NCI-H1092 treated with DMSO at 0.1 percent for 48 hours (cell line): Measurements from ENCODE around the gene PPL.
"Not testable (repeated sequence)": the region's sequence is repeated elsewhere in the genome, so short reads cannot be mapped to it uniquely, and the experiment has no call there.

Source experiments
- DNase-seq: peaks from one replicate; lab custom pipeline; 2025; lab: John Stamatoyannopoulos, UW

PPL gene

DNA sequence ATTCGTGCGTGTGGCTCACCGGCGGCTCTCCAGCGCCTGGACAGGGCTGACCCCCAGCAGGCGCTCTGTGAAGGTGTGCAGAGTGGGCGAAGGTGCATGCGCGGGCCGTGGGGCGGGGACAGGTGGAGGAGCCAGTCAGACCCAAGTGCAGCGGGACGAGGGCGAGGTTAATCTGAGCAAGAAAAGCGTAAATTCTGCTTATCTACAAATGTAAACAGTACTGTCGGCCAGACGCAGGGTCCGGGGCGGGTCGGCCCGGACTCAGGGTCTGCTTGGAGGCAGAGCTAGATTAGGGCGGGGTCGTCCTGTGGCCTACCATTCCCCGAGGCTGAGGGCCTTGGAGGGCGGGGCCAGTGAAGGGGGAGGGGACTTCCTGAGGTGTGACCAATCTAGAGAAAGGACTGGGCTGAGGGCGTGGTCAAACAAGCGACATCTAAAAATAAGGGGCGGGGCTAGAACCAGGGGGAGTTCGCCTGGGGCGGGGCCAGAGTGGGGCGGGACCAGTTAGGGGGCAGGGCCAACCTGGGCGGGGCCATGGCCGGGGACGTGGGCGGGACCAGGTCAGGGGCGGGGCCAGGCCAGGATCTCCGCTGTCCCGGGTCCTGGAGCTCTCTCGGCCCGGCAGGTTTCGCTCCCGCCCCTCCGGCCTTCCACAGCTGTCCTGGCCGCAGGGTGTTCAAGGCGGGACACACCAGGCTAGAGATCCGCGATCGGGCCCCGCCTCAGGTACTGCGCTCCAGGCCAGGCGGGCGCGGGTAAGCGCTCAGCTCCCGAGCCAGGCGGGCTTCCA lies 21.0 kb upstream of the PPL start, which contains the start of gene SEC14L5:
Gene SEC14L5, plus strand, starts transcription at position 611 of the 790 bp plus-strand sequence. CDS start 994 bp downstream, outside the sequence.
- peak; percentile 86 for DNase-seq

GRCh38 chr16:4957420-4957719 lies 20.4 kb upstream of the PPL start:
- no peak for DNase-seq

GRCh38 chr16:4954714-4955113 lies 17.8 kb upstream of the PPL start:
- no peak for DNase-seq

GRCh38 chr16:4951583-4951982 lies 14.6 kb upstream of the PPL start:
- DNase-seq, result not testable (repeated sequence)

GRCh38 chr16:4949986-4950385 lies 13.0 kb upstream of the PPL start:
- DNase-seq, result no peak

GRCh38 chr16:4948903-4949766 lies 12.2 kb upstream of the PPL start:
- DNase-seq, result no peak

GRCh38 chr16:4947722-4948503 lies 11.0 kb upstream of the PPL start:
- DNase-seq, result peak; percentile 8

DNA sequence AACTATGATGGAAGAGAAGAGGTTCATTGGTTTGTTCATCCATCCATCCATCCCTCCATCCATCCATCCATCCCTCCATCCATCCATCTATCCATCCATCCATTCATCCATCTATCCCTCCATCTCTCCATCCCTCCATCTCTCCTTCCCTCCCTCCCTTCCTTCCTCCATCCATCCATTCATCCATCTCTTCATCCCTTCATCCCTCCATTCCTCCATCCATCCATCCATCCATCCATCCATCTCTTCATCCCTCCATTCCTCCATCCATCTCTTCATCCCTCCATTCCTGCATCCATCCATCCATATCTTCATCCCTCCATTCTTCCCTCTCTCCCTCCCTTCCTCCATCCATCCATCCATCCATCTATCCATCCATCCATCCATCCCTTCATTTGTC lies 10.0 kb upstream of the PPL start:
- DNase-seq, result no peak

- no peak for DNase-seq
These were observed 8.9 kb upstream of the PPL start for GRCh38 chr16:4945560-4946502.

DNA sequence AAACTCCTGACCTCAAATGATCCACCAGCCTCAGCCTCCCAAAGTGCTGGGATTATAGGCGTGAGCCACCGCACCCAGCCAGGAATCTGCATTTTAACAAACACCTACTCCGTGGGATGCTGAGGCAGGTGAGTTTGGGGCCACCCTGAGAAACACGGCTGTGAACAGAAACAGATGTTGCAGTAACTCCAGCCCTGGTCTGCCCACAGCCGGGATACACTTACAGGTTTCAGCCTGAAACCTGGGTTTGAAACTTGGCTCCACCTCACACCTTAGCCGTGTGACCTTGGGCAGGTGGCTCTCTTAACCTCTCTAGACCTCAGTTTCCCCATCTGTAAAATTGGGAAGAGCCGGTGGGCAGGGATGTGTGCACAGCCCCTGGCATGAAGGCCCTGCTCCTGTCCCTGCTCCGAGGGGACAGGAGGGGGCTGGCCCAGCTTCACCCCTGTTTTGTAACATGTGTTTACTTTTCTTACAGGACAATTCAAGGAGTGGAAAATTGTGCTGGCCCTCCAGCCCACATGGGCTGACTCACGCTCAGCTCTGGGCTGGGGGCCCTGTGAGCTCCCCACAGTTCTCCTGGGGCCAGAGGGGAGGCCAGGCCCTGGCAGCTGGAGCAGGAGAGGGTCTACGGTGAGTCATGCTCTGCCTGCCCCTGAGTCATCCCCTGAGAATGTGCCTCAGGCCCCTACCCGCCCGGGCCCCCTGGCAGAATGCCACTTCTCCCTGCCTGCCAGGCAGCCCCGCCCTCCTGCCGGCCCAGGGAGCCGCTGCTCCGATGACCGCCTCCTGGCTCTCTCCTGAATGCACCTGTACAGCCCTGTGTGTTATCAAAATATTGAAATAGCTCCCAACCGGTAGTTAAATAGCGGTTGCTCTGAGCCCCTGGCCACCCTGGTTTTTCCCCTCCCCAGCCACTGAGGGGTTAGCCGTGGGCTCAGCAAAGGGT lies 7.7 kb upstream of the PPL start:
- peak; percentile 71 for DNase-seq

- DNase-seq, result no peak
These were observed 5.5 kb upstream of the PPL start for GRCh38 chr16:4942481-4942880.

GRCh38 chr16:4940719-4941118 lies 3.8 kb upstream of the PPL start:
- no peak for DNase-seq

DNA sequence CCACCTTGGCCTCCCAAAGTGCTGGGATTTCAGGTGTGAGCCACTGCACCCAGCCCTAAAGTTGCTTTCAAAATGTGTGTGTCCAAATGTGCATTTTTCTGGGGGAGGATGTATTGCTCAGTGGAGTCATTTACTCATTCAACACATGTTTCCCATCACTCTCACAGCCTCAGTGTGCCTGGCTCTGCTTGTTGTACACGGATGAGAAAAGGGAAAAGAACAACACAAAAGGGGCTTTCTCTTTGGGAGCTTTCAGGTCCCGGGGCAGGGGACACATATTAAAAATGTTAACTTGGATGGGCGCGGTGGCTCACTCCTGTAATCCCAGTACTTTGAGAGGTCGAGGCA lies 1.7 kb upstream of the PPL start:
- no peak for DNase-seq

DNA sequence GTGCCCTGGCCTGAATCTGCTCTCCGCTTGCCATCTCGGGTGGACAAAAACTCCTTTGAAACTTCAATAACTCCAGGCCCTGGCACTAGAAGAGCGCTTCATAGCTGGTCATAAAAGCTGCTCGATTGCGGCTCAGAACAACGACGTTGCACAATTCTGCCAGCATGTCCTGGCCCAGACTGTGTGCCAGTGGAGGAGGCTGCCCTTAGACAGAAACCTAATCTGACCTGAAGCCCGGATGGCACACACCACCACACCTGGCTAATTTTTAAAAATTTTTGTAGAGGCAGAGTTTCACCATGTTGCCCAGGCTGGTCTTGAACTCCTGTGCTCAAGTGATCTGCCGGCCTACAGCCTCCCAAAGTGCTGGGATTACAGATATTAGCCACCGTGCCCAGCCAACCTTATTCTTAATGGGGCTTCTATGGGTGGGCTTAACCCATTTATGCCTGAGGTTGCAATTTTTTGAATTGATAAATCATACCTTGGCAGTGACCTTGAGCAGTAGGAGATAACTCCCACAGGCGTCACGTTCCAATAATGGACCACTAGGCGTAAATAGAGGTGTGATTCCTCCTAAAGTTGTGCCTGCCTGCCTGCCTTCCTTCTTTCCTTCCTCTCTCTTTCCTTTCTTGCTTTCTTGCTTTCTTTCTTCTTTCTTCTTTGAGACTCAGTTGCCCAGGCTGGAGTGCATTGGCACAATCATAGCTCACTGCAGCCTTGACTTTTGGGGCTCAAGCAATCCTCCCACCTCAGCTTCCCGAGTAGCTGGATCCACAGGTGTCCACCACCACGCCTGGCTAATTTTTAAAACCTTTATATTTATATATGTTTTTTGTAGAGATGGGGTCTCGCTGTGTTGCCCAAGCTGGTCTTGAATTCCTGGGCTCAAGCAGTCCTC lies 1.1 kb upstream of the PPL start:
- DNase-seq, result no peak

- no peak for DNase-seq
These were observed 562 bp downstream of the PPL start for GRCh38 chr16:4936181-4936990.

GRCh38 chr16:4935241-4935855 lies 1.6 kb downstream of the PPL start:
- no peak for DNase-seq

DNA sequence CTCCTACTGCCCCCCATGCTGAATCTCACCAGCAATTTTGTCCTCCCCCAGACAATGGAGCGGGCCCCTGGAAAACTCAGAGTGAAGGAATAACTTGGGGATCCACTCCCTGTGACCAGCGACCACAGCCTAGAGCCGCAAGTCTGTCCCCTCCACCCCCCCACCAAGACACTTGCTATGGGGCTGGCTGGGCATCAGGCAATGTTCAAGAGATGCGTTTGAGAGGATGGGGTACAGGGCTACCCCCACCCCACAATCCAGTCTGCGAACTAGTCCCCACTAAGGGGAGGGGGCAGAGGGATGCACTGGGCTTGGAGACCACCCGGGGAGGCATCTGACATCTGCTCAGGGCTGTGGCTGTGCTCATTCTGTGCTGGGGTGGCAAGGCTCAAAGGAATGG lies 2.4 kb downstream of the PPL start:
- no peak for DNase-seq

- no peak for DNase-seq
These were observed 3.0 kb downstream of the PPL start for GRCh38 chr16:4933871-4934395.
